GM18526 (cell line): ENCODE measurements around the gene NAT8.

Experiments
- POLR2A ChIP-seq: IDR thresholded peaks from 3 replicates; pipeline ENCODE4 v1.6.1; 2011; ENCODE audit not compliant: insufficient read length; ENCODE audit errors: extremely low read depth

NAT8 gene

GRCh38 chr2:73642338-73643018, at the start of gene NAT8:
TSS of gene NAT8 (minus strand) at chr2:73642422. CDS start at chr2:73641628, 794 bp downstream.
- no peak for TF ChIP-seq POLR2A

- TF ChIP-seq POLR2A: no peak
These were observed 43.7 kb upstream of the NAT8 start for GRCh38 chr2:73685764-73686438.

- no peak for TF ChIP-seq POLR2A
These were observed 12.0 kb upstream of the NAT8 start for GRCh38 chr2:73654175-73654574.

- no peak for TF ChIP-seq POLR2A
These were observed 10.1 kb upstream of the NAT8 start for GRCh38 chr2:73652348-73652747.

GRCh38 chr2:73651591-73652230, 9.5 kb upstream of the NAT8 start:
- no peak for TF ChIP-seq POLR2A

GRCh38 chr2:73641767-73642062, 507 bp downstream of the NAT8 start:
- no peak for TF ChIP-seq POLR2A

- no peak for TF ChIP-seq POLR2A
These were observed 1.1 kb downstream of the NAT8 start for GRCh38 chr2:73640946-73641766.

GRCh38 chr2:73640511-73640911, 1.7 kb downstream of the NAT8 start:
- TF ChIP-seq POLR2A: no peak

- TF ChIP-seq POLR2A: no peak
These were observed 3.8 kb downstream of the NAT8 start for GRCh38 chr2:73638429-73638828.

- no peak for TF ChIP-seq POLR2A
These were observed 27.2 kb downstream of the NAT8 start for GRCh38 chr2:73614997-73615396.

- TF ChIP-seq POLR2A: no peak
These were observed 28.1 kb downstream of the NAT8 start for GRCh38 chr2:73614105-73614504.

GRCh38 chr2:73611867-73612266, 30.4 kb downstream of the NAT8 start:
- no peak for TF ChIP-seq POLR2A

- TF ChIP-seq POLR2A: no peak
These were observed 31.0 kb downstream of the NAT8 start for GRCh38 chr2:73611193-73611592.

GRCh38 chr2:73610111-73610510, 32.1 kb downstream of the NAT8 start:
- TF ChIP-seq POLR2A: no peak

GRCh38 chr2:73601780-73602179, 40.4 kb downstream of the NAT8 start:
- no peak for TF ChIP-seq POLR2A

- no peak for TF ChIP-seq POLR2A
These were observed 48.0 kb downstream of the NAT8 start for GRCh38 chr2:73594251-73594650.
